Measurements from ENCODE around the gene SERPINE2.

Gene SERPINE2

DNA sequence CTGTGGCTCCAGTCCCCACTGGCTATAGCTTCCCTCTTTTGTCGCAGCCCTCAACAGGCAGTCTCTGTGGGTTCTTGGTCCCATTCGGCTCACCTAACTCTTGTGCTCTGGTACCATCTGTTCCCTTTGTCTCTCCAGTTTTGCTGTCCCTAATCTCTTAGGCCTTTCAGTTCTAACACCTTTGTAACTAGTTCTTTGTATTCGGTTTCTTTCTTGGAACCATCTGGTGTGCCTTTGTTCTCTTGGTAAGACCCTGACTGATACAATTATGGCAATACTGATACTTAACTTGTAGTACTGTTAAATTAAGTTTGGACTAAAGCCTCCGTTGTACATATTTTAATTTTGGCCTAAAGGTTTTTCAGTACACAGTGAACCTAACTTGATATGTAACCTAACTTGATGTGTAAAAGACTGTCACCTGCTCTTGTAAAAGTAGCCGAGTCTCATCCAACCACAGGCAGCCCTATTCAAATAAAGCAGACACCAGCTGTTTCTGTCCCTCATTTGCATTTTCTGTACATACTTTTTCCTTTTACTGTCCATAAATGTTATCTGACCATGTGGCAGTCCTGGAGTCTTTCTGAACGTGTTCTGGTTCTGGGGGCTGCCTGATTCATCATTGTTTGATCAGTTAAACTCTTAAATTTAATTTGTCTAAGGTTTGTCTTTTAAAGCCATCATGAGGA, 86.7 kb downstream of the SERPINE2 start:
- Histone ChIP-seq H3K4me3 (ENCODE audit: low read depth, low read length) (no peak overlapping the region), H3K4me2 (ENCODE audit: low read length) (no peak overlapping the region), H3K27ac (no peak overlapping the region), H3K79me2 (peaks cover 1% of the 10 kb centered on the region), H2AFZ (no peak overlapping the region), H3K27me3 (ENCODE audit: control insufficient read depth, insufficient read depth, low read length) (no peaks in the 10 kb centered on the region), H3K9ac (no peak overlapping the region), H3K36me3 (ENCODE audit: control insufficient read depth, insufficient read depth, low read length) (no peaks in the 10 kb centered on the region), H3K9me3 (ENCODE audit: control insufficient read depth, low read length) (no peaks in the 10 kb centered on the region), H3K4me1 (peaks cover 6% of the 10 kb centered on the region)
- no peak for TF ChIP-seq CTCF (IDR thresholded peaks at IDR 0.05)

- Histone ChIP-seq H3K27ac (no peak overlapping the region), H3K4me1 (peaks cover 8% of the 10 kb centered on the region), H3K36me3 (ENCODE audit: control insufficient read depth, insufficient read depth, low read length) (no peaks in the 10 kb centered on the region), H3K79me2 (peaks cover 10% of the 10 kb centered on the region), H3K9me3 (ENCODE audit: control insufficient read depth, low read length) (no peaks in the 10 kb centered on the region), H3K4me3 (ENCODE audit: low read depth, low read length) (no peak overlapping the region), H2AFZ (no peak overlapping the region), H3K9ac (no peak overlapping the region), H3K27me3 (ENCODE audit: control insufficient read depth, insufficient read depth, low read length) (no peaks in the 10 kb centered on the region), H3K4me2 (ENCODE audit: low read length) (no peak overlapping the region)
- TF ChIP-seq CTCF (IDR thresholded peaks at IDR 0.05) = no peak
These were observed 88.4 kb downstream of the SERPINE2 start for GRCh38 chr2:223950448-223951347.

- Histone ChIP-seq H3K9me3 (ENCODE audit: control insufficient read depth, low read length) (no peaks in the 10 kb centered on the region), H3K27ac (no peak overlapping the region), H3K4me1 (peaks cover 10% of the 10 kb centered on the region), H3K4me3 (ENCODE audit: low read depth, low read length) (no peak overlapping the region), H3K9ac (no peak overlapping the region), H3K36me3 (ENCODE audit: control insufficient read depth, insufficient read depth, low read length) (no peaks in the 10 kb centered on the region), H3K27me3 (ENCODE audit: control insufficient read depth, insufficient read depth, low read length) (no peaks in the 10 kb centered on the region), H3K79me2 (peaks cover 17% of the 10 kb centered on the region), H3K4me2 (ENCODE audit: low read length) (no peak overlapping the region), H2AFZ (no peak overlapping the region)
- TF ChIP-seq CTCF (IDR thresholded peaks at IDR 0.05) = no peak
These were observed 89.7 kb downstream of the SERPINE2 start for GRCh38 chr2:223949241-223949840.

DNA sequence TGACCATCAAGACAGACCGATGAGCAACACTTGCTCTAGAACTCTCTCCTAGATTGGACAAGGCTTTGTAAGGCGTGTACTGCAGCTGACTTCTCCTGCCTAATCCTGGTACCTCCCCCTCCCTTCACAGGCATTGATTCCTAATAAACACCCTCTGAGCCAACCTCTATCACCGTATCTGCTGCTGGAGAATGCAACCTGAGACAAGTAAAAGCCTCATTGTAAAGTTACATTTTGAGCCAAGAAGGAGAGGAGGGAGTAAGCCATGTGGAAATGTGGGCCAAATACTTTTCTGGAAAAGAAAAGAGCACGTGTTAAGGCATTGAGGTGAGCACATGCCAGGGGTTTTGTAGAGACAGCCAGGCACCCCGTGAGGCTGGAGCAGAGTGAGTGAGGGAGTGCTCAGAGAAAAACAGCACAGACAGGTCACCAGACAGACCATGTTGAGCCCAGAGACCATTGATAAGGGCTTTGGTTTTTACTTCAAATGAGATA, 91.3 kb downstream of the SERPINE2 start:
- H3K27ac ChIP-seq = peak overlapping the region; percentile 25
- H3K9me3 ChIP-seq (ENCODE audit: control insufficient read depth, low read length) = no peaks in the 10 kb centered on the region
- peak overlapping the region; percentile 18 for H3K4me3 ChIP-seq (ENCODE audit: low read depth, low read length)
- peak overlapping the region; percentile 45 for H2AFZ ChIP-seq
- TF ChIP-seq CTCF (IDR thresholded peaks at IDR 0.05) = no peak
- no peak overlapping the region for H3K9ac ChIP-seq
- H3K4me1 ChIP-seq = peaks cover 10% of the 10 kb centered on the region
- H3K79me2 ChIP-seq = peaks cover 23% of the 10 kb centered on the region
- H3K36me3 ChIP-seq (ENCODE audit: control insufficient read depth, insufficient read depth, low read length) = no peaks in the 10 kb centered on the region
- H3K4me2 ChIP-seq (ENCODE audit: low read length) = peak overlapping the region; percentile 45
- no peaks in the 10 kb centered on the region for H3K27me3 ChIP-seq (ENCODE audit: control insufficient read depth, insufficient read depth, low read length)
